DOHH2 (cell line): ENCODE results near the gene PEAK1.

Experiments used
- H3F3A ChIP-seq: fragments of 200-600 bp; sonication (generic), shearing (Covaris generic); 2 replicates; pipeline ENCODE4 v1.6.0; 2016; ENCODE audit warnings: antibody characterized with exemption, mild to moderate bottlenecking; ENCODE audit not compliant: control insufficient read depth, insufficient read depth
- H3K27ac ChIP-seq: fragments of 200-600 bp; sonication (generic); 2 replicates; pipeline ENCODE4 v1.5.1; 2014; ENCODE audit warnings: low read depth, mild to moderate bottlenecking, low read length, moderate library complexity
- H3K27me3 ChIP-seq: fragments of 200-600 bp; sonication (generic); 2 replicates; pipeline ENCODE4 v1.6.1; 2014; ENCODE audit warnings: mild to moderate bottlenecking, low read length, mixed read lengths; ENCODE audit not compliant: control insufficient read depth
- H3K36me3 ChIP-seq: fragments of 200-600 bp; sonication (generic); 2 replicates; pipeline ENCODE4 v1.6.1; 2014; ENCODE audit warnings: mild to moderate bottlenecking, low read length, moderate library complexity, mixed read lengths; ENCODE audit not compliant: control insufficient read depth
- H3K4me1 ChIP-seq: fragments of 200-600 bp; sonication (generic); 2 replicates; pipeline ENCODE4 v1.6.1; 2014; ENCODE audit warnings: mild to moderate bottlenecking, low read length, mixed read lengths; ENCODE audit not compliant: control insufficient read depth
- H3K4me2 ChIP-seq: fragments of 200-600 bp; sonication (generic); 2 replicates; pipeline ENCODE4 v1.6.0; 2014; ENCODE audit warnings: mild to moderate bottlenecking, low read length, moderate library complexity
- H3K4me3 ChIP-seq: fragments of 200-600 bp; sonication (generic); 2 replicates; pipeline ENCODE4 v1.5.1; 2014; ENCODE audit warnings: mild to moderate bottlenecking, low read length, mixed read lengths
- H3K79me2 ChIP-seq: fragments of 200-600 bp; sonication (generic); 2 replicates; pipeline ENCODE4 v1.6.1; 2014; ENCODE audit warnings: mild to moderate bottlenecking, low read length, mixed read lengths; ENCODE audit not compliant: control insufficient read depth
- H3K9me2 ChIP-seq: fragments of 200-600 bp; sonication (generic); replicated peaks from 2 replicates; pipeline ENCODE4 v1.6.1; 2014; ENCODE audit warnings: mild to moderate bottlenecking, low read length, mixed read lengths; ENCODE audit not compliant: control insufficient read depth
- H3K9me3 ChIP-seq: fragments of 200-600 bp; sonication (generic); 2 replicates; pipeline ENCODE4 v1.6.1; 2014; ENCODE audit warnings: antibody characterized with exemption, low read length, mixed read lengths; ENCODE audit not compliant: control insufficient read depth, insufficient read depth
- H4K20me1 ChIP-seq: fragments of 200-600 bp; sonication (generic); 2 replicates; pipeline ENCODE4 v1.6.0; 2014; ENCODE audit warnings: low read depth, mild to moderate bottlenecking, antibody characterized with exemption, low read length, moderate library complexity; ENCODE audit not compliant: control insufficient read depth, insufficient read depth
- EZH2phosphoT487 ChIP-seq: fragments of 200-600 bp; sonication (generic); IDR thresholded peaks from 2 replicates; pipeline ENCODE4 v1.6.1; 2017; ENCODE audit warnings: borderline replicate concordance, mild to moderate bottlenecking, antibody characterized with exemption, low read length, moderate library complexity, mixed read lengths
- TF ChIP-seq, protein P1 (sequence below): fragments of 200-600 bp; sonication (generic); IDR thresholded peaks from one replicate; pipeline ENCODE4 v1.5.1; 2014; ENCODE audit warnings: antibody characterized with exemption, mild to moderate bottlenecking, low read depth, low read length; ENCODE audit not compliant: poor library complexity, severe bottlenecking

PEAK1 gene

GRCh38 chr15:77057685-77058084 lies 362.2 kb downstream of the PEAK1 start:
- TF ChIP-seq EZH2phosphoT487 = no peak
- TF ChIP-seq, protein P1, sequence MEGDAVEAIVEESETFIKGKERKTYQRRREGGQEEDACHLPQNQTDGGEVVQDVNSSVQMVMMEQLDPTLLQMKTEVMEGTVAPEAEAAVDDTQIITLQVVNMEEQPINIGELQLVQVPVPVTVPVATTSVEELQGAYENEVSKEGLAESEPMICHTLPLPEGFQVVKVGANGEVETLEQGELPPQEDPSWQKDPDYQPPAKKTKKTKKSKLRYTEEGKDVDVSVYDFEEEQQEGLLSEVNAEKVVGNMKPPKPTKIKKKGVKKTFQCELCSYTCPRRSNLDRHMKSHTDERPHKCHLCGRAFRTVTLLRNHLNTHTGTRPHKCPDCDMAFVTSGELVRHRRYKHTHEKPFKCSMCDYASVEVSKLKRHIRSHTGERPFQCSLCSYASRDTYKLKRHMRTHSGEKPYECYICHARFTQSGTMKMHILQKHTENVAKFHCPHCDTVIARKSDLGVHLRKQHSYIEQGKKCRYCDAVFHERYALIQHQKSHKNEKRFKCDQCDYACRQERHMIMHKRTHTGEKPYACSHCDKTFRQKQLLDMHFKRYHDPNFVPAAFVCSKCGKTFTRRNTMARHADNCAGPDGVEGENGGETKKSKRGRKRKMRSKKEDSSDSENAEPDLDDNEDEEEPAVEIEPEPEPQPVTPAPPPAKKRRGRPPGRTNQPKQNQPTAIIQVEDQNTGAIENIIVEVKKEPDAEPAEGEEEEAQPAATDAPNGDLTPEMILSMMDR = no peak
- Histone ChIP-seq H4K20me1 (peaks cover 23% of the 10 kb centered on the region), H3K27me3 (no peaks in the 10 kb centered on the region), H3K27ac (no peak overlapping the region), H3K4me2 (no peak overlapping the region), H3K9me2 (no peaks in the 10 kb centered on the region), H3F3A (peaks cover 3% of the 10 kb centered on the region; the same call in 1 of the 2 replicates), H3K79me2 (peaks cover 68% of the 10 kb centered on the region), H3K4me1 (peaks cover 32% of the 10 kb centered on the region), H3K9me3 (no peaks in the 10 kb centered on the region), H3K4me3 (no peak overlapping the region), H3K36me3 (peaks cover 29% of the 10 kb centered on the region)

DNA sequence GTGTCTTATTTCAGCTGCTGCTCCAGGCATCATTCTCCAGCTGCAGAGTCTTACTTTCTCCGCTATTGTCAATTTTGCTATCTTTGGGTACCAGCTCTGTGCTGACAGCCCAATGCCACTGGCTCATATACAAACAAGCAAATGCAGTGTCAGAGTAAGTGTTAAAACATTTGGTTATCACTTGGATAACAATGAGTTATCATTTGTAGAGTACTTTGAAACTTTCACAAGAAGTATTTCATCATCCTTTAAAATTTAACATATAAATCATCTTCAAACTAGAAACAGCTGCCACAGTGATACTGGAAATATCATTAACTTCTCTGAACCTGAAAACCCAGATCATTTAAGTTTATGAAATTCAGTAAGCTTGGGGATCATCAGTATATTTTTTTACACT lies 362.8 kb downstream of the PEAK1 start:
- TF ChIP-seq EZH2phosphoT487 = no peak
- TF ChIP-seq, protein P1 = no peak
- Histone ChIP-seq H3K79me2 (peaks cover 62% of the 10 kb centered on the region), H3F3A (no peaks in the 10 kb centered on the region), H3K4me2 (no peak overlapping the region), H4K20me1 (peaks cover 23% of the 10 kb centered on the region), H3K4me1 (peaks cover 26% of the 10 kb centered on the region), H3K36me3 (peaks cover 34% of the 10 kb centered on the region), H3K27me3 (no peaks in the 10 kb centered on the region), H3K9me2 (no peaks in the 10 kb centered on the region), H3K4me3 (no peak overlapping the region), H3K9me3 (no peaks in the 10 kb centered on the region), H3K27ac (no peak overlapping the region)

- peaks cover 48% of the 10 kb centered on the region for H3K36me3 ChIP-seq
- no peak overlapping the region for H3K4me2 ChIP-seq
- H4K20me1 ChIP-seq = peaks cover 9% of the 10 kb centered on the region; the same call in 1 of the 2 replicates
- TF ChIP-seq EZH2phosphoT487 = no peak
- TF ChIP-seq, protein P1 = no peak
- no peak overlapping the region for H3K27ac ChIP-seq
- no peaks in the 10 kb centered on the region for H3K9me2 ChIP-seq
- no peaks in the 10 kb centered on the region for H3K27me3 ChIP-seq
- H3K4me3 ChIP-seq = no peak overlapping the region
- peaks cover 31% of the 10 kb centered on the region for H3K79me2 ChIP-seq
- no peaks in the 10 kb centered on the region for H3K4me1 ChIP-seq
- H3K9me3 ChIP-seq = no peaks in the 10 kb centered on the region
- H3F3A ChIP-seq = no peaks in the 10 kb centered on the region
Observed at GRCh38 chr15:77053709-77054108, 366.2 kb downstream of the PEAK1 start.

DNA sequence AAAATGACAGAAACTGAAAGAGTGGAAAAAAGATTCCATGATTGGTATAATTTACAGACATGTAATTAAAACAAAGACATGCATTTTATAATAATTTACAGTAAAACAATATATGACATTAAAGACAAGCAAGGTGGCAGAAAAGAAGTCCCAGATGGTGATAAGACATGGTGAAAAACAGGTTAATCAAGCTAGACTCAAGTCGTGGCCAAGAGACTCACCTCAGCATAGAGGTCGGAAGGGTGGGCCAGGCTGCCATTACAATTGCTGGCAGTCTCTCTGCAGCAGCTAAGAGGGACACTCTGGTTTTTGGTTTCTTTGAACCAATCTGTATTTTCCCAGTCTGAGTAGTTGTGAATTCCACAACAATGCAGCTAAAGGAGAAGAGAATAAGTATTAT lies 367.3 kb downstream of the PEAK1 start:
- Histone ChIP-seq H3K9me3 (no peaks in the 10 kb centered on the region), H3K4me3 (no peak overlapping the region), H3K36me3 (peaks cover 51% of the 10 kb centered on the region), H3K79me2 (peaks cover 19% of the 10 kb centered on the region), H3K4me1 (no peaks in the 10 kb centered on the region), H3K27ac (no peak overlapping the region), H3K27me3 (no peaks in the 10 kb centered on the region), H3K4me2 (no peak overlapping the region), H3F3A (no peaks in the 10 kb centered on the region), H4K20me1 (peaks cover 2% of the 10 kb centered on the region; the same call in 1 of the 2 replicates), H3K9me2 (no peaks in the 10 kb centered on the region)
- TF ChIP-seq EZH2phosphoT487 = no peak
- TF ChIP-seq, protein P1 = no peak
